Right lobe of liver (tissue), 6 donors: Measurements from ENCODE around the gene TSPAN14. TPM values are rescaled to one million over a fixed set of nuclear protein-coding genes. Genes with fewer than 3 reads are reported as not detected.

ENCODE experiments used
- ATAC-seq, 4 donors: fragments of 200-7000 bp; cut with Tn5 transposase; one replicate each; pipeline ENCODE4 v1.9.1; 2020; ENCODE audit warnings: mild to moderate bottlenecking in 4 of 4, moderate library complexity in 4 of 4
- DNase-seq, 3 donors: peaks; one replicate each; pipeline ENCODE4 v3.0.0-alpha.2; 2020
- H3K27ac ChIP-seq, 3 donors: fragments of 200-600 bp; one replicate each; pipeline ENCODE4 v1.8.0; 2022
- H3K27me3 ChIP-seq, 2 donors: fragments of 200-600 bp; one replicate each; pipeline ENCODE4 v1.8.0; 2022
- H3K36me3 ChIP-seq, 4 donors: fragments of 200-600 bp; sonication (generic) in 1 of 4; one replicate each; pipeline versions ENCODE4 v1.5.1 to v1.8.0; 2017 to 2022; ENCODE audit warnings: control low read depth in 1 of 4
- H3K4me1 ChIP-seq, 4 donors: fragments of 200-600 bp; sonication (generic) in 1 of 4; one replicate each; pipeline versions ENCODE4 v1.5.1 to v1.8.0; 2017 to 2022; ENCODE audit warnings: control low read depth in 1 of 4
- H3K4me3 ChIP-seq, 3 donors: fragments of 200-600 bp; one replicate each; pipeline ENCODE4 v1.8.0; 2022
- H3K9me3 ChIP-seq, 4 donors: fragments of 200-600 bp; sonication (generic) in 1 of 4; one replicate each; pipeline versions ENCODE4 v1.5.1 to v1.8.0; 2017 to 2022; ENCODE audit warnings: control low read depth in 1 of 4
- POLR2A ChIP-seq: fragments of 450-650 bp; IDR thresholded peaks from one replicate; pipeline ENCODE4 v1.6.1; 2017; ENCODE audit warnings: antibody characterized with exemption, mild to moderate bottlenecking
- WGBS: methylation state at CpG from one replicate; pipeline ENCODE4 v1.1.6; 2018; ENCODE audit warnings: low coverage, low lambda C conversion rate; ENCODE audit not compliant: insufficient coverage; ENCODE audit errors: missing lambda C conversion rate; 5-methylcytosine and 5-hydroxymethylcytosine counted together
- intact Hi-C, 2 donors: fragments of 100-400 bp; cut with DNase I; formaldehyde crosslinking; loops; one replicate each; pipeline versions ENCODE4 v1.11.2 to v1.14.1; 2022
- total RNA-seq, 6 experiments: library from RNA; depleted of rRNA in 2 of 6; stranded (reverse); fragments of >200 nt in 2 of 6; fragmentation: NEBNext Ultra II Directional in 3 of 6; extraction: Animal tissue kit (Norgen Biotek cat#: 25700) in 3 of 6; gene quantifications; one replicate each; pipeline versions ENCODE4 v1.1.0 to v1.2.4, GENCODE V29; 2016 to 2023
- TF ChIP-seq, protein P1 (sequence below), 4 donors: fragments of 200-600 bp in 3 of 4; fragments of 450-650 bp in 1 of 4; IDR thresholded peaks; one replicate each; pipeline versions ENCODE4 v1.5.1 to v1.8.0; 2016 to 2022; ENCODE audit warnings: antibody characterized with exemption in 4 of 4, mild to moderate bottlenecking in 2 of 4
- donor health status: DM: no; HTN: yes; CAD: no.
- donor health status: DM: no; HTN: no; CAD: no.
- donor health status: DM: no; HTN: no; CAD: no.
- donor health status: DM: no; HTN: yes; CAD: no.
- donor health status: DM: no; HTN: yes; CAD: no.

The TSPAN14 gene
- total RNA-seq, 6 experiments from 2014 or later: 22.1 to 39.0 (median 28.4) TPM

DNA sequence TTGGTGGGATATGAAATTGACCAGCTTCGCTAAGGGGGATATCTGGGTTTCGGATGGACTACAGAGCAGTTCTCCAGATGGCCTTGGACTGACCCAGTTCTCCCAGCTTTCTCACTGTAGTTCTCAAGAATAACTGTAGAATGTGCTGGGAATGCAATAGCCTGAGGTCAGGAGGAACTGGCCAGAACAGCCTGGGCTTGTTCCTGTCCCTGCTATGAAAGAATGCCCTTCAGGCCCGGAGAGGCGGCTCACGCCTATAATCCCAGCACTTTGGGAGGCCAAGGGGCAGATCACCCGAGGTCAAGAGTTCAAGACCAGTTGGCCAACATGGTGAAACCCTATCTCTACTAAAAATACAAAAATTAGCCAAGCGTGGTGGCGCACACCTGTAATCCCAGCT, 12.3 kb upstream of the TSPAN14 start:
- WGBS: 80% methylated on average over 2 of the region's 8 CpGs
- Histone ChIP-seq H3K4me3 (no peak overlapping the region), H3K27ac (no peak overlapping the region), H3K27me3 (no peaks in the 10 kb centered on the region), H3K9me3 (no peaks in the 10 kb centered on the region), H3K4me1 (no peaks in the 10 kb centered on the region), H3K36me3 (no peaks in the 10 kb centered on the region)
- ATAC-seq (no peak), DNase-seq (no peak)
- intact Hi-C loops: loop anchor here (10.0 kb wide), 1 partner anchor 57 kb away; no protein-coding TSS in a partner anchor
- no peak for TF ChIP-seq POLR2A
- TF ChIP-seq, protein P1, sequence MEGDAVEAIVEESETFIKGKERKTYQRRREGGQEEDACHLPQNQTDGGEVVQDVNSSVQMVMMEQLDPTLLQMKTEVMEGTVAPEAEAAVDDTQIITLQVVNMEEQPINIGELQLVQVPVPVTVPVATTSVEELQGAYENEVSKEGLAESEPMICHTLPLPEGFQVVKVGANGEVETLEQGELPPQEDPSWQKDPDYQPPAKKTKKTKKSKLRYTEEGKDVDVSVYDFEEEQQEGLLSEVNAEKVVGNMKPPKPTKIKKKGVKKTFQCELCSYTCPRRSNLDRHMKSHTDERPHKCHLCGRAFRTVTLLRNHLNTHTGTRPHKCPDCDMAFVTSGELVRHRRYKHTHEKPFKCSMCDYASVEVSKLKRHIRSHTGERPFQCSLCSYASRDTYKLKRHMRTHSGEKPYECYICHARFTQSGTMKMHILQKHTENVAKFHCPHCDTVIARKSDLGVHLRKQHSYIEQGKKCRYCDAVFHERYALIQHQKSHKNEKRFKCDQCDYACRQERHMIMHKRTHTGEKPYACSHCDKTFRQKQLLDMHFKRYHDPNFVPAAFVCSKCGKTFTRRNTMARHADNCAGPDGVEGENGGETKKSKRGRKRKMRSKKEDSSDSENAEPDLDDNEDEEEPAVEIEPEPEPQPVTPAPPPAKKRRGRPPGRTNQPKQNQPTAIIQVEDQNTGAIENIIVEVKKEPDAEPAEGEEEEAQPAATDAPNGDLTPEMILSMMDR (IDR thresholded peaks at IDR 0.05): no peak

DNA sequence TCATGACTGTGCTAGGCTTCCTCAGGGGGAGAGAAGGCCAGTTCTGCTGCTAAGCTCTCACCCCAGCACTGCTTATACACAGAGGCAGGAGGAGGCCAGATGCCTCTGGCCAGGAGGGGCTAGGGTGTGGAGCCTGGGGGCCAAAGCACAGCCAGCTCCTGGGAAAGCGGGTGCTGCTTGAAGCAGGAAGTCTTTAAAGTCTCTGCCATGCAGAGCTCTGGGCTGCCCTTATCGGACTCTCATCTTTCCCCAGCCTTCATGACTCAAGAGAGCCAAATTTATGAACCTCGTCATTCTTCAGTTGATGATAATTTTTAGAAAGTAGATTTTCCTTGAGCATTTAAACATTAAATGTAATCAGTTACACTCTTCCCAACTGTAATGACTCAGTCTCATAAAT, 11.2 kb upstream of the TSPAN14 start:
- no peak for ATAC-seq
- Histone ChIP-seq H3K4me3 (no peak overlapping the region), H3K27ac (no peak overlapping the region), H3K9me3 (no peaks in the 10 kb centered on the region), H3K4me1 (no peaks in the 10 kb centered on the region), H3K27me3 (no peaks in the 10 kb centered on the region), H3K36me3 (no peaks in the 10 kb centered on the region)
- 54% methylated on average over 2 of the region's 3 CpGs for WGBS
- intact Hi-C loops: loop anchor here (10.0 kb wide), 1 partner anchor 58 kb away; no protein-coding TSS in a partner anchor
- no peak for TF ChIP-seq POLR2A
- TF ChIP-seq, protein P1 (IDR thresholded peaks at IDR 0.05): no peak
- DNase-seq: no peak

DNA sequence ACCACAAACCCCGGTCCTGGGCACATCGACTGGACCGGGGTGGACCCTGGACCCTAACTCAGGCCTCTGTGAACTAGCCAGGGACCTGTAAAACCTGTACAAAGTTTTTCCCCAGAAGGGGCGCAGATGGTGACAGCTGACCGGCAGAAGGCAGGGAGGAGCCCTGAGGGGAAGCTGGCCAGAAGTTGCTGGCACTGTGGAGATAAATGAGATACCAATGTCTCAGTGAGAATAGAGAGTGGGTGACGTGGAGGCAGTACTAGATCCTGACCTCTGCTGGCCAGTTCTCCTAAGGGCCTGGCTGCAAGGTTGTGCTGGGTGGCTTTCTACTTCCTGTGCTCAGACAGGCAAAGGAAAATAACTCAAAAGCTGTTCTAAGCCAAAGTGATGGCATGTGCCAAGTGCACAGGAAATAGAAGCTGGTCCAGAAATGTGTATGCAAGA, 10.6 kb upstream of the TSPAN14 start:
- Histone ChIP-seq H3K27me3 (no peaks in the 10 kb centered on the region), H3K4me3 (no peak overlapping the region), H3K27ac (no peak overlapping the region), H3K36me3 (no peaks in the 10 kb centered on the region), H3K9me3 (no peaks in the 10 kb centered on the region), H3K4me1 (no peaks in the 10 kb centered on the region)
- TF ChIP-seq, protein P1 (IDR thresholded peaks at IDR 0.05): peak; percentile 55 to 79 (median 64)
- no peak for TF ChIP-seq POLR2A
- ATAC-seq (peak; percentile 80 to 94 (median 89)), DNase-seq (no peak)
- 36% methylated on average over 6 of the region's 6 CpGs for WGBS
- intact Hi-C loops: loop anchor here (10.0 kb wide), 1 partner anchor 59 kb away; no protein-coding TSS in a partner anchor

DNA sequence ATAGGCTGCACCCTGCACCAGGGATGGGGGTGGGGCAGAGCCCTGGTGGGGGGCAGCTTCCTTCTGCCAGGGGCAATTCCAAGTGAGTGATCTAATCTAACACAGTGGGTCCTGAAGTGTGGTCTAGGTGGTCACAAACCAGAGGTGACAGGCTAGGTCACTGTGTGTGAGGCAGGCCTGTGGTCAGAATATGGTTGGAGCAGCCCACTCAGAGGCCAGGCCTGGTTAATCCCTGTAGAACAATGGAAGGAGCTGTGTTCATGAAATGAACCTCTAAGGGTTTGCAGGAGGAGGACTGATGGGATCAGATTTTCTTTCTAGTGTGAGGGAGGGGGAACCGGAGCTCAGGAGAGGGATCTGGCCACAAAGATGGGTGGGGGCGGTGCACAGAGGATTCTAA, 10.0 kb upstream of the TSPAN14 start:
- TF ChIP-seq, protein P1 (IDR thresholded peaks at IDR 0.05): no peak
- no peak for TF ChIP-seq POLR2A
- Histone ChIP-seq H3K27ac (no peak overlapping the region), H3K27me3 (no peaks in the 10 kb centered on the region), H3K36me3 (no peaks in the 10 kb centered on the region), H3K9me3 (no peaks in the 10 kb centered on the region), H3K4me3 (no peak overlapping the region), H3K4me1 (no peaks in the 10 kb centered on the region)
- WGBS: 29% methylated on average over 2 of the region's 2 CpGs
- DNase-seq (no peak), ATAC-seq (no peak)
- intact Hi-C loops: loop anchor here (10.0 kb wide), 1 partner anchor 59 kb away; no protein-coding TSS in a partner anchor
